ENCODE data around the gene MBNL1.

Gene MBNL1

DNA sequence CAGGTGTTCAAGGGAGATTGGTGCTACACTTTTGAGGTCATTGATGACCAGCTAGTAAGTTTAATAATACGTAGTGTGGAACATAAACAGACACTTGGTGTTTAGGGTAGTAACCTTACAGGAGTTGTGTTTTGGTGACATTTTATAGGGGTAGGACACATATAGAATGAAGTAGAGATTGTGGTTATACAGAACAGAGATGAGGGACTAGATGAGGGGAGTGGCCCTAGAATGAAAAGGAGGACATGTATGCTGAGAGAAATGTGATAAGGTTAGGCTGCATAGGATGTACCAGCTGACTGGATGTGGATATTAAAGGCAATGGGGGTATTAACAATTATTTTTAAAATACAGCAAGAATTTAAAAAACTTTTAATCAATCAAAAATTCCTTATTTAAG, 8.0 kb downstream of the MBNL1 start:
- no peak for DNase-seq

GRCh38 chr3:152277198-152277597, 8.5 kb downstream of the MBNL1 start:
- no peak for DNase-seq

DNA sequence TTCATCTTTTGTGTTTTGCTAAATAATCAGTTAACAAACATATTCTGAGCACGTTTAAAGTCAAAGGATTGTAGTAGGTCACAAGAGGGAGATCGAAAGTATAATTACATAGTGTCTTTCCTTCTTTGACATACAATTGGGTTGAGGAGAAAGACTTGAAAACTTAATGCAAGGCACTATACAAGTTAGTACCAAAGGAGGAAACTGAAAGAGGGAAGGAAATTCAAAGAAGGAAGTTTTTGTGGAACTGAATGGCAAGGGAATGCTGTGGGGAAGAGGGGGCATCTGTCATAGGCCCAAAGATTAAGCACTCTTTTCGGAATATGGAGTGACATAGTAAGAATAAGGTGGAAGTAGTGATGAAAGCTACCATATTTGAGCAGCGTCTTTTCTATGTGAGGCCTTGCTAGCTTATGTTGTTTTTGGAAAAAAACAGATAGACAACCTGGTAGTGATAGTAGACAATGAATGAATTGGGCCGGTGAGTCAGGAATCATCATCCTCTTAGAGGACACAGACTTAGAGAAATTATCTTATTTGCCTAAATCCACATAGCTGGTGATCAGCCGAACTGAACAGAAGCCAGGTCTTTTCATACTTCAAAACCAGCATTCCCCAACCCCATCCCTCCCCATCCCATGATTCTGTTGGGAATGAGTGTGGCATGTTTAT, 10.2 kb downstream of the MBNL1 start:
- no peak for DNase-seq

DNA sequence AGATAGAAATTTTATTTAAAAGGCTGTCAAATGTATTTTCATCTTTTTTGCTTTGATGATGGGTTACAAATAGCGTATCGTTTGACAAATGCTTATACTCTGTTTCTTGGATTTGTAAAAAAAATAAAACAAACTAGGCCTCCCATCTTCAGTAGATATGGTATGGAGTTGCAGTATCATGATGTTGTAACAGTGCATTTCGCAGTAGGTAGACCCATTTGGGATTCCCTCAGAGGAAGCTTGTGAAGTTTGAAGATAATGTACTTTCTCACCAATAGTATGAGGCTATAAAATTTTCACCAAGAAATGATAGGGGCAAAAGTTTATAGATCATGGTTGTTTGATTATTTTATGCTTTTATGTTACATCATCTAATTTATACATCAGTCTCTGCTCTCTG, 10.8 kb downstream of the MBNL1 start:
- no peak for DNase-seq

- DNase-seq, result no peak
Measured at GRCh38 chr3:152280539-152280938, 11.8 kb downstream of the MBNL1 start.

DNA sequence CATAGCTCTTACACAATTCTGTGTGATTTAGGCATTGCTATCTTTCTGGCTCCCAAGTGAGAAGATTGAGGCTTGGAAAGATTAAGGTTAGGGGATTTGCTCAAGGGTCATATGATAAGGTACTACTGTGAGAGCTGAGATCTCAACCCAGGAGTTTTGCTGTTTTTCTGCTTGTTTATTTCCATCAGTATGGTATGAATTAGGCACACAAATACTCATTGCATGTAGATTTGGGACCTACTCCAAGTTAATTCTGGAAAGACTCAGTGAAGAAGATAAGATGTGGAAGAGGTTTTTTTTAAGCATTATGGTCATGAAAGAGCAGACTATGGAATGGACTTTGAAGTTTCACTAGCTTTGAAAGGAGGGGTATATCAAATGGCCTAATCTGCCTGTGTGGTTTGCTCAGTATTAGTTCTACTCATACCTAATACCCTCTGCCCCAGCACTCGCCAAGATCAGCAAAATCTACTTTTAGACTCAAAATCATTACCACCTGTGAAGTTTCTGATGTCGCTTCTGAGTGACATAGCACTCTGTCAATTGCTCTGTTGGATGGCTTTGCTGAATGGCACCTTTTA, 12.5 kb downstream of the MBNL1 start:
- no peak for DNase-seq

DNA sequence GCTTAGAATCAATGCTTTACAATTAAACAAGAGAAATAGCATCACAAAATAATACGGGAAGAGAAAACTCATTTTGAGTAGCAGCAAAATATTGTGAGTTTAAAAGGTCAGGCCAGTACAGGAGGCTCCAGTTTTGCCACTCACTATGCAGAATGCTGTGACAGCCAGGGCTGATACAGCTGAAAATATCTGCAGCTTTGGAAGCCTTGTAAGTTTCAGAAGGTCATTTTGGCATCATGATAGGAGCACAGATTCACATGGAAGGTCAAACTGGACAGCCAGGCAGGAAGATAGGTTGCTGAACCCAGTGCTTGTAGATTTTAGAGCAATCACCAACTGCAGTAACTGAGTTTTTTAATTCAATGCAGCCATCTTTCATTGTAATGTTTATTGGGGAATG, 14.1 kb downstream of the MBNL1 start:
- DNase-seq, result no peak

- DNase-seq, result no peak
Measured at GRCh38 chr3:152283492-152284381, 15.0 kb downstream of the MBNL1 start.

GRCh38 chr3:152284906-152285305, 16.2 kb downstream of the MBNL1 start:
- DNase-seq, result no peak

DNA sequence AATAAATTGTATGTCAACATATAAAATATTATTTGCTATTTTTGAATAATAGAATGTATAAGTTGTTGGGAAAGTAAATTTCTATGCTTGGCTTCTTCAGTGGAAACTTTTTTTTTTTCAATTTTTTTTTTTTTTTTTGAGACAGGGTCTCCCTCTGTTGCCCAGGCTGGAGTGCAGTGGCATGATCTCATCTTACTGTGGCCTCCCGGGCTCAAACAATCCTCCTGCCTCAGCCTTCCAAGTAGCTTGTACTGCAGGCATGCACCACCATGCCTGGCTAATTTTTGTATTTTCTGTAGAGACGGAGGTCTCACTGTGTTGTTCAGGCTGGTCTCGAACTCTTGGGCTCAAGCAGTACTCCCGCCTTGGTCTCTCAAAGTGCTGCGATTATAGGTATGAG, 16.8 kb downstream of the MBNL1 start:
- DNase-seq, result no peak

- no peak for DNase-seq
Measured at GRCh38 chr3:152287898-152288576, 19.3 kb downstream of the MBNL1 start.

GRCh38 chr3:152288681-152289080, 20.0 kb downstream of the MBNL1 start:
- DNase-seq, result no peak

DNA sequence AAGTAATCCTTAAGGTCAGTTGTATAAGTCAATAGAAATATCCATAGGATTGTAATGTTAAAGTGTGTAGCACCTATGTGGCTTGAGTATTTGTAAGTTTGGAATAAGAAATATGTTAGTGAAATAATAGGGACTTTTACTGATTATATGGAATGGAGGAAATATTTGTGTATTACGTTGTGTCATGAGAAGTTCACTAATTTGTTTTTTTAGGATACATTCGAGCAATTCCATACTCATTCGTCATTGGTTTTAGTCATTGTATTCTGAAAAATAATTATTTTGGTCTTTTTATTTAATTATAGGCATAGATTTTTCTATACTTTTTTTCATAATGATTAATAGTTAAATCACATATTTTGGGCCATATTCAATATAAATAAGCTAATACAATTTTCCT, 21.0 kb downstream of the MBNL1 start:
- DNase-seq, result no peak

DNA sequence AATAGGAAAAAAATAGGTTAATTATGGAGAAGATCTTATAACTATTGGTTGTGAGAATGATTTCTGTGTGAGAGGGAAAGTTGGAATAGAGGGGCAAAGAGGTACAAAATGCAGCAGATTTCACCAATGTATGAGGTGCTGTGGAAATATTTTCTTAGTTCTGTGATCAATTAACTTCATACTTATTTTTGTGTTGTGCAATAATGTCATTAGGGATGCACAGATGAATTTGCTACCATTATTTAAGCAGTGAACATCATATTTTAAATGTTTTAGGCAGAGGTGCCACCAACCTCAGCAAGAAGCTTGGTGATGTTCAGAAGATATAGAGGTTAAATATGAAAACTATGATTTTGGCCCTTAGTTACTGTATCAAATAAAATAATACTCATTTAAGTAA, 21.6 kb downstream of the MBNL1 start:
- DNase-seq, result no peak

DNA sequence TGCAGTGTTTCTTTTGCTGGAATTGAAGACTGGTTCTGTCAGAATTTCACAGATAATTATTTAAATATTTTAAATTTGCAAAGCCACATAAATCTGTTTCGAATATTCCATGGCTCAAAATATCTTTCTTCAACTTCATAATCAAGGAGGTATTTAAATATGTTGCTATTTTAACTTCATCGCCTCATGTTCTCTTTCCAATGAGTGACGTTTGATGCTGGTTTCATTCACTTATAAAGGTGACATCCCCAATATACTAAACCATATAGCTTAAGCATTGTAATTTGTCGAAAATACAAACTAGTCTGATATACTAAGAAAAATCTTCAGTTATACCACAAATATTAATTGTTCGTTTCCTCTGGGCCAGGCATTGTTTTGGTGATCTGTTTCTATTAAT, 22.5 kb downstream of the MBNL1 start:
- no peak for DNase-seq

GRCh38 chr3:152291649-152292066, 22.9 kb downstream of the MBNL1 start:
- no peak for DNase-seq

GRCh38 chr3:152292366-152292765, 23.6 kb downstream of the MBNL1 start:
- no peak for DNase-seq

DNA sequence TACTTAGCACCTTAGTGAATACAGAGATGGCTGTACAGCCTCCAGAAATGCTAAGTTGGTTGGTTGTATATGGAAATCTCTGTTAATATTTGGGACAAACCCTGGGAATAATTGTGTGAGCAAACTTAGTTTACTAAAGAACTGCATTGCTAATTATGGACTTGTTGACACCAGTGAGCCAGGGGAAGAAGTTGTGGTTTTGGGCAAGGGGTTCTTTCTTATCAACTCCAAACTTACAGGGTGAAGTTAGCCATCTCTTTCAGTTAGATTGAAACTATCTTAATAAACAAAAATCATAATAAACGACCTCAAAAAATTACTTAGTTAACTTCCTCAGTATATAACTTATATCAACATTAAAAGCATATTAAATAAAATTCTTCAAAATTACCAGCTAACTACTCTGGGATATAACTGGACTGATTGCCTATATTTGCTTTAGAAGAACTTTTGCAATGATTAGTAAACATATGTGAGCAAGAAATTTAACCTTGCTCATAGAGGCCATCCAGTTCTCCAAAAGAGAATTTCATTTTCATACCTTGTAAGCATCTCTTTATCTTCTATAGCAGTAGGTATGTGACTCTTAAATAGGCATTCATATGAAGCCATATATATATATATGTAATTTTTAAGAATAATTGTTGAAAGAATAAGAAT, 24.7 kb downstream of the MBNL1 start:
- DNase-seq, result no peak

DNA sequence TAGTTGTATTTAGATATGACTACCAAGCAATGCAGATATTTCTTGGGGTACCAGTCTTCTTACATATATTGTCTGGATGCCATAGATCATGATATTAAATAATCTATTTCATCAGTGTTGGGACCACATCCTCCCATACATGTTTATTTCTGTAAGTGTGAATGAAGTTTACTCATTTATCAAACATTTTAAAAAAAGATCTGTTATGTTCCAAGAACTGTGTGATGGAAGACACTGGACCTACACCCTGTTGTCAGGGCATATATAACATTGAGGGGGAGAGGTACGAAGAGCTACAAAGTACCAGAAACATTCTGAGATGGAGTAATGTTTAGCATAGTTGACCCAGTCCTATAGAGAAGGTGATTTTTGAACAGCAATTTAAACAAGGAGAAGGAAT, 26.6 kb downstream of the MBNL1 start:
- no peak for DNase-seq

DNA sequence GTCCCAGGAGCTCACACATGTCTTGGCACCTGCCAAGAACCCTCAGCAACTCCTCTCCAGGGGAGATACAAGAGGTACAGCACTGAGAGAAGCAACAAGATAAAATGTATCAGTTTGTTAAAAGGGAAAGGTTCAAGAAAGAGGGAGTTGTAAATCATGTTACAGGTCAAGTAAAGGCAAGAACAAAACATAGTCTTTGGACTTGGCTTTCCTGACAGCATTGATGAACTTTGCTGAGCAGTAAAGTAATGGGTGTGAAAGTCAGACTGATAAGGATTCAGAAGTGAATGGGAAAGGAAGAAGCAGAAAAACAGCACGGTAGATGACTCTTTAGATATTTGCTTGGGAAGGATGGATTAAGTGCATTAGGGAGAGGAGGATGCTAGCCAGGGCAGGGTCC, 27.1 kb downstream of the MBNL1 start:
- no peak for DNase-seq

GRCh38 chr3:152296382-152296781, 27.7 kb downstream of the MBNL1 start:
- no peak for DNase-seq

- DNase-seq, result peak; percentile 31
Measured at GRCh38 chr3:152296971-152297370, 28.2 kb downstream of the MBNL1 start.
